ENCODE results near the gene NOL4L.
"Not testable (repeated sequence)": the region's sequence is repeated elsewhere in the genome, so short reads cannot be mapped to it uniquely, and the experiment has no call there.

NOL4L gene

DNA sequence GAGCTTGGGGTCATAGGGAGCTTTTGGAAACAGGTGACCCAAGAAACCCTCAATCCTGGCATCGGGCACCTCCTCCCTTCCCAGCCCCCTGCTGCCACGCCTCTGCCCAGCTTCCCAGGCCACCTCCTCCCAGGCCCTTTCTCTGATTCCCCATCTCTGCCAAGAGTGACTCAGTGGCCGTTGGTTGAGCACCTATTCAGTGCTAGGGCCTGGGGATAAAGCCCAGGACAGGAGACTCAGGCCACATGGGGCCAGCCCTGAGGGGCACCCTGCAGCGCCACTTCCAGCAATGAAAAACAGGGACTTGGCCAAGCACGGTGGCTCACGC lies 116.9 kb downstream of the NOL4L start:
- DNase-seq, result no peak

DNA sequence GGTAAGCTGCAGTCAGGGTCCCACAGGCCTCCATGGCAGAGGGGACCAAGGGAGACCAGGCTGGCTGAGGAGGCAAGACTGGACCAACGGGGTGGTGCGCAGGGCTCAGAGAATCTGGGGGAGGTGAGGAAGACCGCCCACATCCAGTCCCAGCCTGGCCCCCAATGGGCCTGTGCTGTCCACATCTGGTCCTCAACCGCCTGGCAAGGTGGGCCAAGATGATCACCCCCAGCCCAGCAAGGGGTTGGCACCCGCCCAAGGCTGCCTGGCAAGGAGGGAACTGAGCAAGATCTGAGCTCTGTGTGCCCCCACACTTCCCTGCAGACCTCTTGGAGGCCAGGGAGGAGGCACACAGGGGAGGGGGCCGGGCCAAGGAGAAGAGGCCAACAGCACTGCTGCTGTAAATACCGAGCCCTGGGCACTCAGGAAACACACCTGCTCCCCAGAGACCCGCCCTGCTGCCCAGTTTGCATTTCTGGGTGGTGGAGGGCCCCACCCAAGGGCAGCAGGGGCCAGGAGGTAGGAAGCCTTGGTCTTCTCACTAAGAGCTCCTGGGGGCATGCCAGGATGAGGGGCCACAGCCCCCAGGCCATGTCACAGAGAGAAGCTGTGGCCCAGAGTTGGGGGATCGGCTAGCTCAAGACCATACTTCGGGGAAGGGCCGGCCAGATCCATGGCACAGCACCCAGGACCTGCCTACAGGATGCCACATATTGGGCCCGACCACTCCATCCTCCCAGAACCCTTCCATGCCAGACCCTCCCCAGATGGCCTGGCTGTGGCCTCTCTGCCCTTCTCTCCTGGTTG lies 117.4 kb downstream of the NOL4L start:
- no peak for DNase-seq

DNA sequence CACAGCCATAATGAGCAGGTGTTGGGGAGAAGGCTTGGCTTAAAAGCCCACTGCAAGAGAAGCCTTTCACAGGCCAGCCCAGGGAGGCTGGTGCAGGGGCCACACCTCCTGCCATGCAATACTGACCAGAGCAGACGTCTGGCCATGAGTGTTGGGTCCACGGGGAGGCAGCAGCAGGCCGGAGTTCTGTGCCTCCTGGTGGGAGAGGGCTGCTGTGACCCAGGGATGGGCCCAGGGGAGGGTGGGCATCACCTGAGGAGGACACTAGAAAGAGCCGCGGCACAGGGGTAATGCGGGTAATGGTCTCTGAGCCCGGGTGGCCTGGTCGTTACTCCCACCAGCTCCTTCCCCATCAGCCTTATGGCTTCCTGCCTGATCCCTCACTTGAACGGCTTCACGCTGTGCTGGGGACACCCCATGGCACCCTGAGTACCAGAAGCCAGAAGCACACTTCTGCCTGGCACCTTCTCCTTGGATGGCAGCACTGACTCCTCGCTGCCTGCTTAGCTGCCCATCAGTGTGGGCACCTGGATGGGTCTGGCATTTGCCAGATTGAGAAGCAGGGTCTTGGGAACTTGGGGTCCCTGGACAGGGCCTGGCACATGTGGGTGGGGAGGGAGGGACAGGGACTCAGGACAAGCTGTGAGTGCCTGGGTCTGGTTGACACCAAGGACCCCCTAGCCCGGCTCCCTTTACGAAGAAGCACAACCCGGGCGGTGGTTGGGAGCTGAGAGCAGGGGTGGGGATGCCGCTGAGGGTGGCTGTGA lies 118.2 kb downstream of the NOL4L start:
- DNase-seq, result no peak

DNA sequence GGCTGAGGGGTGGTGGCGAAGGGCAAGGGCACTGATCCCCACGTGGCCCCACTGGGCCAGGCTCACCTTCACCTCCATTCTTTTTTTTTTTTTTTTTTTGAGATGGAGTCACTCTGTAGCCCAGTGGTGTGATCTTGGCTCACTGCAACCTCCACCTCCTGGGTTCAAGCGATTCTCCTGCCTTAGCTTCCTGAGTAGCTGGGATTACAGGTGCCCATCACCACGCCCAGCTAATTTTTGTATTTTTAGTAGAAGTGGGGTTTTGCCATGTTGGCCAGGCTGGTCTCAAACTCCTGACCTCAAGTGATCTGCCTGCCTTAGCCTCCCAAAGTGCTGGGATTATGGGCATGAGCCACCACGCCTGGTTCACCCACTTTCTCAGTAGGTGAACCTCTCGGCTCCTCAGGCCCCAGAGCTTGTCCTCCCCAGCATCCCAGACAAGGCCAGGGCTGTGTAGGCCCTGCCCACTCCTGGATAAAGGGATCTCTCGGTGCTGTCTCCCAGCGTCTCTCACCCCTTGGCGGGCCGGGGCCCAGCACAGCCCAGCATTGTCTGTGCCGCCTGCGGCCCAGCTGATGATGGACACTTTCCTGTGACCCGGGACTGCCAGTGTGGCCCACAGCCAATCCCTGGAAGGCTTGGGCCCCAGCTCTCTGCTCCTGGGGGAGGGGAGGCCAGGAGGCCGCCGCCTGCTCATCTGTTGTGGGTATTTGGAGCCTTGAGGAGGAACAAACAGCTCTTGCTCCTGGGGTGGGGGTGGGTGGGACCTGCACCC lies 119.0 kb downstream of the NOL4L start:
- DNase-seq, result not testable (repeated sequence)

DNA sequence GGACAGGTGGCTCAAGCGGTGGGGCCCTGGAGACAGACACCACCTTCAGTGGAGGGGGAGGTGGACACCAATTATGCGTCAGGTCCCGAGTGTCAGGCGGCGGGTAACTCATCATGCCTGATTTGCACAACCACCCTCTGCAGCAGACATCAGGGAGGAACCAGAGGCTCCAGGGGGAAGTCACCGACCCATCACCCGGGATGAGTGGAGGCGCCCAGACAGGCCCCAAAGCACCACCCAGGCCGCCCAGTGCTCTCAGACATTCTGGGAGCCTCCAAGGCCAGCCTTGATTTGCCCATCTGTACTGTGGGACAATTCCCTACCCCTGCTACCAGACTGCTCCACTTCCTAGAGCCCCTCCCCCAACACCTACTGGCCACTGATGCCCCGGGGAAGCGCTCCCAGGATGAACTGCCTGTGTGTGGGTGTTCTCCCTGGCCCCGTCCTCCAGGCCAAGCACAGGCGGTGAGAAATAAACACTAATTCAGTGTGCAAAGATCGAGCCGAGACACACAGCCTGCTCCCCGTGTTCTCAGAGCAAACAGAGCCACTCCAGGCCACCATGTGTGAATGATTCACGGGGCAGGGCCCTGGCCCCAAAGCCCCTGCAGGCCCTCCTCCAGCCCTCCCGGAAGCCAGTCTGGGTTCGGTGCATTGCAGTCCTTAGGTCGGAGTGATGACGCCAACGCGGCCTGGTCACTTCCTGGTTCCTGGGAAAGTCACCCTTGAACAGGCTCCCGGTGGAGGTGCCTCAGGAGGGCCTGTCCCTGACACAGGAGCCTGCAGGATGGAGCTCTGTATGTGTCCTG lies 119.8 kb downstream of the NOL4L start:
- no peak for DNase-seq

DNA sequence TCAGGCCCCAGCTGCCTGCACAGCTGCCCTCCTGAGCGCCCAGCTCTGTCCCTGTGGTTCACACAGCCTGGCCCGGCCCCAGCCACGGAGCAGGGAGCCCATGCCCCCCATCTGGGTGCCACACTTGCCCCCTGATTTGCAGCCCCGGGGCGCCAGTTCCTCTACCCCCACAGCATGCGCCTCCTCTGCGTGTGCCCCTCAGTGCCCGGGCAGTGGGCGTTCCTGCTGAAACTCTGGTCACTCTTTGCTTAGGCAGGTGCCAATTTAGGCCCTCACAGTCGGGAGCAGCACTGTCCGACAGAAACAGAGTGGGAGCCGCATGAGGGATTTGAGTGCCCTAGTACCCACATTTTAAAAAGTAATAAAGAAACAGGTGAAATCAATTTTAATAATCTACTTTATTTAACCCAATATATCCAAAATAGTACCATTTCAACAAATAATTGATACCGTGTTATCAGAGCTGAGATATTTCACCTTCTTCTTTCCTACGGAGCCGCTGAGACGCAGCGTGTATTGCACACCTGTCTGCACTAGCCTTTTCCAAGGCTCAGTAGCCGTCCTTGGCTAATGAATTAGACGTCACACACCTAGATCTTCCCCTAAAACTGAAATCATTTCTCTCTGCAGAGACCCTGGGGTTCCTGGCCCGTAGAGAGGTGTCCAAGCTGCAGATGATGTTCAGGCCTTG lies 120.6 kb downstream of the NOL4L start:
- DNase-seq, result no peak

DNA sequence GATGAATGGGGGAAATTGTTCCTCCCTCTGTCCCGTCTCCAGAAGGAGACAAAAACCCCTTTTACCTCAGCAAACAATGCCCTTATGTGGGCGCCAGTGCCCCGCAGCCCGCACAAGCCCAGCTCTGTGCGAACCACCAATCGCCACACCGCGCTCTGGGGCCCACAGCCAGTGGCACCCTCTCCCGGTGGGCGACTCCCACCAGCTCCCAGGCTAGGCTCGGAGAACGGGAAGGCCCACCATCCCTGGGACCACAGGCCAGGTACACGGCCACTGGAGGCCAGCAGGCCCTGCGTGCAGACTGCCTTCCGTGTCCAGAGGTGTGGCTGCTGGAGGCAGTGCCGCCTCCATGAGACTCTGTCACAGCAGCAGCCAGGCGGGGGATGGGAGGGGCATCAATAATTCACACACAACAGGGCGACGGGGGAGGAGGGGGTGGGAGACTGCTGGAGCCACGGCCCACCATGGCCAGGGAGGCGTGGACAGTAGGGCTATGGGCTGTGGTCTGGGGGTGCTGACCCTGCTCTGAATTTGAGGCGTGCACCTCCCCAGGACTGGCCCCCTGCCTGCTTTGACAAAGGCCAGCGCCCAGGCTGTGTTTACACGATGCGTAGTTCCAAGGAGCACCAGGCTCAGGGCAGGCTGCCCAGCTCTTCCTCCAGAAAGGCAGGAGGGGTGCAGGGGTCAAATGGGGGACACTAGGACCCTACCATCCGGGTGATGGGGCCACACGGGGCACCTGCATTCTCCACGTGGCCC lies 121.3 kb downstream of the NOL4L start:
- DNase-seq, result no peak

DNA sequence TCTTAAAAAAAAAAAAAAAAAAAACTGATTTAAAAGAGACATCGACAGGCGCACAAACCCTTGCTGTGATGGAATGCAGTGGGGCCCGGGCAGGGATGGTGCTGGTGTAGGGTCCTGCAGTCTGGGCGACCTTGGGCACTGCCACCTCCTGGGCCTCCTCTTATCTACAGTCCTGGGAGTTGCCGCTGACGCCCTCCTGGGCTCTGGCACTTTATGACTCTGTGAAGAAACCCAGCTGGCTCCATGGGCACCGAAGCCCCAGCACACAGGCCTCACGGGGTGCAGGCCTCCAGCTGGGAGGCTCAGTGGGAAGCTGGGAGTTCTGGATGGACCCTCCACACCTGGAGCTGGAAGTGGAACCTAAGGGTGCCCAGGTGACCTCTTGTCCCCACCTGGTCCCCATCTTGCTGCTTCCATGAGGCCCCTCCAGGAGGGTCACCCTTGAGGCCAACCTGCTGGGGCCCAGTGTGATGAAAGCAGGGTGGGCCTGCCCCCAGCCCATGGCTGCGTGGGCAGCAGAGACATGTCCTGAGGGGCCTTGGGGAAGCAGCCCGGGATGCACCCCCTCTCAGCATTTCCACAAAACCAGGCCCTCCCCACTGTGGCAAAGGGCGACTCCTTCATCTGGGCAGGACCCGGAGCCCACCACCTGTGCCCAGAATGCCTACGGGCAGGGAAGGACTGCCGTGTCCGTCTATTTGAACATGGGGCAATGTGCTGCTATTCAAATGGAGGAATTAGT lies 122.1 kb downstream of the NOL4L start:
- no peak for DNase-seq

DNA sequence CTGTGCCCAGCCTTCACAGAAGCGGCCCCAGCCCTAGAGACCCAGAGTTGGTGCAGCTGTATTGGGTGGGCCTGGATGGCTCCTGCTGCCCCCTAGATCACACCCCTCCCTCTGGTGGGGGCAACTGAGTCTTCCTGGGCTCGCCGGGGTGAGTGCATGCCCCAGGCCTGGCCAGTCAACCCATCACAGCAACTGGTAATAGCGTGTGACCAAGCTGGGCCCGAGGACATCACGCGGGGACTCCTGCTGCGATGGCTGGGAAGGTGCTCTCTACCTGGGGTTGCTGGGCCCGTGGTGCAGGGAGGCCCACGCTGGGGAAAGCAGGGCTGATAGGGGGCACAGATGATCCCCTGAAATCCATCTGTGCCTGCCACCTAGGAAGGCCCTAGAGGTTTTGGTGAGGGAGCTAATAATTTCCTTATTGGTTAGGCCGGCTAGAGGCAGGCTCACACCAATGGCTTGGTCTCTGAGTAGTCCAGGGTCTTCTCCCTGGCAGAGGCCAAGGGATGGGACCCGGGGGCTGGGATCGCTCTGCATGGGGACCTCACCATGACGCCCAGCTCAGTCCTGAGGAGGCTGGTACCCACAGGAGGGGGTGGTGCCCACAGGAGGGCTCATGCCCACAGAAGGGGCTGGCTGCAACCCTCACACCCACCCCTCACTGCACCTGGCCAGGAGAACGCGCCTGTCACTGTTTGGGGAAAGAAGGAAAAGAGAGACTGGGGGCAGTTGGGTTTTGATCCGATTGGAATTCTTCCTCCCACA lies 123.1 kb downstream of the NOL4L start:
- DNase-seq, result no peak

DNA sequence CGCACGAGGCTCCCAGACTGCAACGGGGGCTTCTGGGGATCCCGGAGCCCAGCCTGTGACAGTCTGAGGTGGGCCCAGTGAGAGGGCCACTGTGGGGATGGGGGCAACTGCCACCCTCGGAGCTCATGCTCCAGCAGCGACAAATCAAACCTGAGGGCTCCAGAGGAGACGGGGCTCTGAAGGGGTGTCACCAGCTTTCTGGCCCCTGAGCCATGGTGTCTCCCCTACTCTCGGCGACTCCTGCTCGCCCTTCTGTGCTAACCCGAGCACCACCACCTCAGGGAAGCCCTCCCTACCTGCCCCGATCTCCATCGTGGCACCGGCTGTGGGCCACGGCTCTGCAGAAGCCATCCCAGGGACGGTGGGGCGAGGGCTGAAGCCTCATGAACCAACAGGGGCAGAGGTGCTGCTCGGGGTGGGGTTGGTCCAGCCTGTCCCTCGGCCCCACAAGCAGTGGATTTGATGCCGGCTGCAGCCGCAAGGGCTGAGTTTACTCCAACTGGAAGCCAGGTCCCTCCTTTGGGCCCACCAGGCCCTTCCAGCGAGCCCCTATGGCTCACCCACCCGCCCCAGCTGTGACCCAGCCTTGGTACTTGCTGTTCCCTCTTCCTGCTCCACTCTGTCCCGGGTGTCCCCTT lies 124.3 kb downstream of the NOL4L start:
- no peak for DNase-seq

DNA sequence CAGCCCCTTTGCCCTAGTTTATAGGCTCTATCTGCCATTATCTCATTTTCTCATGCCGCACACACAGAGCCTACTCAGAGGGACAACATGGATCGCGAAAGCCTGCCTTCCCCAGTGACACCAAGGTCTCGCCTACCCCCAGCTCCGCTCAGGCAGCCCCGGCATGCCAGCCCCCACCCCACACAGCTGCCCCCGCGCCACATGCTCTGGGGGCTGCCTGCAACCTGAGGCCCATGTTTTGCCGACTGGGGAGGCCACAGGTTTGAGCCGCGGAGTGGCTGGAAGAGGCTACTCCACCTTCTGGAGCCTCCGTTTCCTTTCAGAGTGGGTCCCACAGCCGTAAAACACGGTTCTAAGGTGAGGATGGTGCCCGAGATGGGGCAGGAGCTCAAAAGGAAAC lies 124.9 kb downstream of the NOL4L start:
- no peak for DNase-seq

DNA sequence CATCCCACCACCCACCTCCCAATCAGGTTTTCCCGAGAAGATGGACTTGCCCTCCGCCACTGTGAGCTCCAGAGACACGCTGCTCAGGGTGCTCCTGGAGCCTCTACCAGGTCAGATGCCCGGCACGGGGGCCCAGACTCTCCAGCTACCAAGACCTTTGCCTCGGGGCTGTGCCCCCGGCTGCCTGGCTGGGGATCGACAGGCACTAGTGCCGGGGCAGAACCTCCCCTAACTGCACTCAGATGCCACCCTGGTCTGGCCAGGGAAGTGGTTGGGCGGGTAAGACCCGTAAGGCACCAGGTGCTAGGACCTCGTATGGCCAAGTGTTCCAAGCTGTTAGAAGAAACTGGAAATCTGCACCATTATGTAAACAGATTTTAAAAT lies 126.3 kb downstream of the NOL4L start:
- no peak for DNase-seq

DNA sequence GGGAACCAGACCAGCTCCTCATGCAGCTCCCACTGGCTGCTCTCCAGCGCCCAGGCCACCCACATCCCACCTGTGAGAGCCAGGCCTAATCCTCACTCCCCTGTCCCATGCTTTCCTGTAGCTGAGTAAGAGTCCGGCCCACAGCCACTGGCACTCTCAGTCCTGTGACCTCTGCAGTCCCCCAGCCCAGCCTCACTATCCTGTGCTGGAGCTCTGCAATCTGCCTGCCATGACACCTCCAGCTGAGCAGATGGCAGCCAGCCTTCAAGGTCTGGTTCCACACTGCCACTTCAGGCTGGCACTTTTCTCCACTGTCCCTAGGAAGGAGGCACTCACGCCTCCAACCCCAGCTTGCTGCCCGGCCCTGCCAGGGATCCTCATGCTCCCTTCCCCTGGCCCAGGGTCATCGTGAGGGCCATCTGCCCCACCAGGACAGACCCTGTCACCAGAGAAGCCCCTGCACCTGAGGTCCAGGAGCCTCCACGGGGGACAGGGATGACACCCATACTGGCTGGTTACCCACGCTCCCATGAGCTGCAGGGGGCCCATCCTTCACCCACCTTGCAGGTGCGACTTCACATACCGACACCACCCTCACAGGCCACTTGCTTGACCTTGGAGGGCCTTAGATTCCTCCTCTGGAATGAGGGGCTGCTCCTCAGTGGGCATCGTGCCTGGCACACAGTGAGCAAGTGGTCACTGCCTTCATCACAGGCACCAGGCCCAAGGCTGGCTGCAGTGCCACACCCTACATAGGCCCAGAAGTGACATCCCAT lies 126.9 kb downstream of the NOL4L start:
- no peak for DNase-seq

DNA sequence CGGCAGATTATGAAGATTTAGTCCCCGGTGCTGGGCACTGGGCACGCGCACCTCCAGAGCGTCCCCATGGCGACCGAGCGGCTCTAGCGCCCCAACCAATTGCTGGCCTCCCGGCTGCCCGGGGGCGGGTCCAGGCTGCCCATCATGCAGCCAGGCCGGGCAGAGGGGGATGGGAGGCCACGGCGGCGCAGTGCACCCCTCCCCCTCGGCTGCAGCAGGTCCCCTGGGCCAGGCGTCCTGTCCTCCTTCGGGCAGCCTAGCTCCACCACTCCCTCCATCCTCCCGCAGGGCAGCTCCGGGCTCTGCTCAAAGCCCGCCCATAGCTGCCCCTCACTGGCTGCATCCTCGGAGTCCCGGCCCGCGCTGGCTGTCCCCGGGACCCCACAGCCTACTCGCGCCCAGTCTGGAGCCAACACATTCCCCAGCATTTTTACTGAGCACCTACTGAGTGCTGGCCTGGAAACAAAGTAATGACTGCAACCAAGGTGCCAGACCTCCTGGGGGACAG lies 127.6 kb downstream of the NOL4L start:
- DNase-seq, result peak; percentile 54

DNA sequence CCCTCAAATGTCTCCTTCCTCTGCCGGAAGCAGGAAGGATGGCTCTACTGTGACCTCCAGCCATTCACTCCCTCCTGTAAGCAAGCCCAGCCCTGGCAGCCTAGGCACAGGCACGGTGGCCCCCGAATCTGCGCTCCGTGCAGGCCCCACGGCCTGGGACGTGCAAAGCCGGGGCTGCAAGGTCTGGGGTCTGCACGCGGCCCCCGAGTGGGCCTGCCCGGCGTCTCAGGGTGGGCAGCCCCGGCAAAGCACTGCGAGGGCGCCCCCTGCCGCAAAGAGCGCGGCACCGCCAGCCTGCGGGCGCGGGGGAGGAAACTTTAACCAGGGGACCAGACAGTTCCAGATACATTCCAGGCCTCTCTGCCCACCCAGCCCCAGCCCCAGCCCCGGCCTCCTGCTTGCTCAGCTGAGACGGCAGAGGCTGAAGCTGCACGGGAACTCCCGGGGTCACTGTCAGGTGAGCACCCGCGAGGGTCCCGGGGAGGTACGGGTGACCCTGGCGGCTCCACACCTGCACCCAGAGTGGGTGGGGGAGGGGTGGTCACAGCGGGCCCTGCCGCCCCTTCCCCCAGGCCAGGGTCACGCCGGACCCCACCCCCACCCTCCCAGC lies 128.2 kb downstream of the NOL4L start:
- DNase-seq, result no peak

DNA sequence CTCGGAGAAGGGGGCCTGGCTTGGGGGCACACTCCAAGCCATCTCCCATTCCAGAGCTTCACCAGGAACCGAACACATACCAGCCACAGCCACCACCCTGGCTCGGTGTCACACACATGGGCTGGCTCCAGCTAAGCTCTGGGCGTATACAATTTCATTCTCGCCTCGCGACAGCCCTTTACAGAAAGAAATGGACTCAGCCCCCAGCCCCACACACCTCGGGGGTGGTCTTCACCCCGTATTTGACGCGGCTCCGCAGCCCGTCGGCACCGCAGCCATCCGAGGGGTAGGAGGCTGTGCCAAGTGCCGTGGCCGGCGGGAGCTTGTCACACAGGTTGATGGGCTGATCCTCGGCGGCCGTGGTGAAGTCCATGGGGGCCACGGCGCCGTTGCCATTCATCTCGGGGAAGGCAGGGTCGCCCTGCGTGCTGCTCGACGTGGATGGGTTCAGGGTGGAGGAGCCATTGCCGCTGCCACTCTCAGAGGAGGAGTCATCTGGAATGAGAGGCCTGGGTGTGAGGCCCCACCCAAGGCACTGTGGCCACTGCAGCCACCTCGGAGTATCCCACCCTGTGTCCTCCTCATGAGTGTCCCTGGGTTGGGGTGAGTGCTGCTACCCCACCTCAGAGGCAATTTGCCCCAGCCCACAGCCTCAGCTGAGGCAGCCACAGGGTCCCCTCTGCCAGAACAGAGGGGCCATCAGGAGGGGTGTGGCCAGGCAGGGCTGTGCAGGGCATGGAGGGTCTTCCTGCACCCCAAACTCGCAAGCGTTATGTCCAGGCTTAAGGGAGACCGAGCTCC lies 129.0 kb downstream of the NOL4L start:
- no peak for DNase-seq

All from amniotic stem cell (primary cell).